ENCODE results near the gene DCUN1D2. TPM values are rescaled to one million over a fixed set of nuclear protein-coding genes. Genes with fewer than 3 reads are reported as not detected.

DCUN1D2 gene
- total RNA-seq, 1 donor from 2014 or later = 29.2 TPM

- no peak for TF ChIP-seq CTCF (conservative IDR thresholded peaks at IDR 0.05)
- H3K36me3 Mint-ChIP-seq = peaks cover 11% of the 10 kb centered on the region
These were observed 44.0 kb downstream of the DCUN1D2 start for GRCh38 chr13:113446488-113446854.

GRCh38 chr13:113445791-113446487 lies 44.6 kb downstream of the DCUN1D2 start:
- no peaks in the 10 kb centered on the region for H3K9me3 Mint-ChIP-seq
- no peak overlapping the region for H3K4me3 Mint-ChIP-seq
- no peaks in the 10 kb centered on the region for H3K4me1 Mint-ChIP-seq (ENCODE audit: unreplicated experiment)
- no peak for TF ChIP-seq CTCF (conservative IDR thresholded peaks at IDR 0.05)
- peaks cover 15% of the 10 kb centered on the region for H3K36me3 Mint-ChIP-seq
- no peak overlapping the region for H3K27ac Mint-ChIP-seq
- DNase-seq (ENCODE audit: extremely low spot score, unreplicated experiment) = no peak
- no peaks in the 10 kb centered on the region for H3K27me3 Mint-ChIP-seq

More at GRCh38 chr13:113446488-113446854, 44.0 kb downstream of the DCUN1D2 start:
- no peaks in the 10 kb centered on the region for H3K4me1 Mint-ChIP-seq (ENCODE audit: unreplicated experiment)
- DNase-seq (ENCODE audit: extremely low spot score, unreplicated experiment) = no peak
- H3K27ac Mint-ChIP-seq = no peak overlapping the region
- no peaks in the 10 kb centered on the region for H3K27me3 Mint-ChIP-seq
- no peaks in the 10 kb centered on the region for H3K9me3 Mint-ChIP-seq
- H3K4me3 Mint-ChIP-seq = no peak overlapping the region

- Mint-ChIP-seq H3K4me1 (ENCODE audit: unreplicated experiment) (no peaks in the 10 kb centered on the region), H3K4me3 (no peak overlapping the region), H3K27ac (no peak overlapping the region), H3K36me3 (peaks cover 15% of the 10 kb centered on the region), H3K9me3 (no peaks in the 10 kb centered on the region), H3K27me3 (no peaks in the 10 kb centered on the region)
- no peak for DNase-seq (ENCODE audit: extremely low spot score, unreplicated experiment)
- TF ChIP-seq CTCF (conservative IDR thresholded peaks at IDR 0.05) = no peak
These were observed 46.5 kb downstream of the DCUN1D2 start for GRCh38 chr13:113443991-113444390.

- no peak for TF ChIP-seq CTCF (conservative IDR thresholded peaks at IDR 0.05)
- DNase-seq (ENCODE audit: extremely low spot score, unreplicated experiment) = no peak
- Mint-ChIP-seq H3K36me3 (peaks cover 15% of the 10 kb centered on the region), H3K27me3 (no peaks in the 10 kb centered on the region), H3K9me3 (no peaks in the 10 kb centered on the region), H3K4me3 (no peak overlapping the region), H3K4me1 (ENCODE audit: unreplicated experiment) (no peaks in the 10 kb centered on the region), H3K27ac (no peak overlapping the region)
These were observed 47.5 kb downstream of the DCUN1D2 start for GRCh38 chr13:113442985-113443362.

GRCh38 chr13:113442354-113442984 lies 48.0 kb downstream of the DCUN1D2 start:
- Mint-ChIP-seq H3K9me3 (no peaks in the 10 kb centered on the region), H3K36me3 (peaks cover 16% of the 10 kb centered on the region), H3K27ac (no peak overlapping the region), H3K4me3 (no peak overlapping the region), H3K27me3 (no peaks in the 10 kb centered on the region), H3K4me1 (ENCODE audit: unreplicated experiment) (no peaks in the 10 kb centered on the region)
- TF ChIP-seq CTCF (conservative IDR thresholded peaks at IDR 0.05) = no peak
- no peak for DNase-seq (ENCODE audit: extremely low spot score, unreplicated experiment)

Measured in type B pancreatic cell (in vitro differentiated cells).